Measurements from ENCODE around the gene RSAD1.

Gene RSAD1

GRCh38 chr17:50522766-50523165, 44.1 kb downstream of the RSAD1 start:
- FAIRE-seq: no peak

GRCh38 chr17:50523208-50523607, 44.5 kb downstream of the RSAD1 start:
- no peak for FAIRE-seq

- FAIRE-seq: no peak
Observed at GRCh38 chr17:50524838-50525237, 46.2 kb downstream of the RSAD1 start.

GRCh38 chr17:50527155-50527762, 48.6 kb downstream of the RSAD1 start:
- no peak for FAIRE-seq

GRCh38 chr17:50527949-50528474, 49.4 kb downstream of the RSAD1 start:
- FAIRE-seq: no peak

GRCh38 chr17:50529849-50530248, 51.2 kb downstream of the RSAD1 start:
- FAIRE-seq: no peak

GRCh38 chr17:50531428-50532025, 52.9 kb downstream of the RSAD1 start:
- FAIRE-seq: no peak

GRCh38 chr17:50532452-50533024, 53.9 kb downstream of the RSAD1 start, which contains the start of gene EPN3:
Gene EPN3 (plus strand): TSS chr17:50532735. CDS start chr17:50536557, 3,822 bp downstream.
- no peak for FAIRE-seq

GRCh38 chr17:50533185-50533584, 54.5 kb downstream of the RSAD1 start:
- no peak for FAIRE-seq

- FAIRE-seq: no peak
Observed at GRCh38 chr17:50533720-50534148, 55.1 kb downstream of the RSAD1 start.

- no peak for FAIRE-seq
Observed at GRCh38 chr17:50534222-50534978, 55.7 kb downstream of the RSAD1 start.

GRCh38 chr17:50534979-50535326, 56.3 kb downstream of the RSAD1 start:
- FAIRE-seq: no peak

- FAIRE-seq: no peak
Observed at GRCh38 chr17:50535407-50535806, 56.7 kb downstream of the RSAD1 start.

Measured in G401.6 (cell line).